Endodermal cell (in vitro differentiated cells): ENCODE results near the gene SLC26A6. TPM values are rescaled to one million over a fixed set of nuclear protein-coding genes. Genes with fewer than 3 reads are reported as not detected.

ENCODE experiments used
- DNase-seq: peaks from one replicate; pipeline ENCODE4 v3.0.0-alpha.2; 2017
- H3K27ac ChIP-seq: 2 replicates; pipeline ENCODE4 v1.5.1; 2013; ENCODE audit warnings: mild to moderate bottlenecking, low read depth, low read length, moderate library complexity
- H3K27me3 ChIP-seq: 2 replicates; pipeline ENCODE4 v1.6.1; 2013; ENCODE audit warnings: mild to moderate bottlenecking, low read length, moderate library complexity; ENCODE audit not compliant: insufficient read depth, control insufficient read depth, poor library complexity, severe bottlenecking
- H3K36me3 ChIP-seq: 2 replicates; pipeline ENCODE4 v1.7.0; 2013; ENCODE audit warnings: mild to moderate bottlenecking, low read length, moderate library complexity; ENCODE audit not compliant: control insufficient read depth, insufficient read depth
- H3K4me1 ChIP-seq: one replicate; pipeline ENCODE4 v1.7.0; 2013; ENCODE audit warnings: low read length; ENCODE audit not compliant: control insufficient read depth, insufficient read depth
- H3K4me3 ChIP-seq: 2 replicates; pipeline ENCODE4 v1.5.1; 2013; ENCODE audit warnings: mild to moderate bottlenecking, low read length, moderate library complexity
- H3K9ac ChIP-seq: 2 replicates; pipeline ENCODE4 v1.6.1; 2013; ENCODE audit warnings: mild to moderate bottlenecking, low read length, moderate library complexity; ENCODE audit not compliant: poor library complexity, severe bottlenecking; ENCODE audit errors: extremely low read depth
- H3K9me3 ChIP-seq: 2 replicates; pipeline ENCODE4 v1.6.1; 2013; ENCODE audit warnings: mild to moderate bottlenecking, low read length, moderate library complexity; ENCODE audit not compliant: control insufficient read depth
- H3K27ac Mint-ChIP-seq: 2 replicates; pipeline ENCODE4 v1.8.0; 2020; ENCODE audit warnings: mixed read lengths
- H3K27me3 Mint-ChIP-seq: 2 replicates; pipeline ENCODE4 v1.8.0; 2021; ENCODE audit warnings: mild to moderate bottlenecking, mixed read lengths; ENCODE audit not compliant: insufficient read depth
- H3K36me3 Mint-ChIP-seq: 2 replicates; pipeline ENCODE4 v1.8.0; 2020; ENCODE audit warnings: low read depth, mixed read lengths
- H3K4me1 Mint-ChIP-seq: 2 replicates; pipeline ENCODE4 v1.8.0; 2020; ENCODE audit warnings: mixed read lengths
- H3K4me3 Mint-ChIP-seq: 2 replicates; pipeline ENCODE4 v1.8.0; 2020; ENCODE audit warnings: mild to moderate bottlenecking, moderate library complexity, mixed read lengths
- H3K9me3 Mint-ChIP-seq: 2 replicates; pipeline ENCODE4 v1.8.0; 2020; ENCODE audit warnings: mild to moderate bottlenecking, mixed read lengths
- CTCF ChIP-seq: fragments of 200-600 bp; sonication (generic); conservative IDR thresholded peaks from 2 replicates; pipeline ENCODE4 v1.5.0; 2021; ENCODE audit warnings: antibody characterized with exemption, mild to moderate bottlenecking
- WGBS, 2 experiments: methylation state at CpG; one replicate each; pipeline versions ENCODE4 v1.1.5 to v1.1.7; 2013; ENCODE audit warnings: missing lambda C conversion rate in 2 of 2, mixed read lengths in 1 of 2; ENCODE audit not compliant: insufficient coverage in 1 of 2, insufficient read length in 1 of 2; 5-methylcytosine and 5-hydroxymethylcytosine counted together
- long read RNA-seq, 4 experiments: library from polyadenylated mRNA in 2 of 4; library from RNA in 1 of 4; library from capped mRNA in 1 of 4; stranded (forward) in 3 of 4; unstranded in 1 of 4; transcript quantifications; one replicate each; pipeline ENCODE4 v2.0.0, GENCODE V29; 2020 to 2021; ENCODE audit warnings: inconsistent platforms in 1 of 4
- polyA plus RNA-seq, 2 experiments: library from polyadenylated mRNA; stranded (reverse); fragments of 50-300 nt; gene quantifications; one replicate each; pipeline ENCODE4 v1.2.3, GENCODE V29; 2013
- total RNA-seq, 2 donors: library from RNA; stranded (reverse); fragmentation: NEBNext Ultra II Directional in 1 of 2; extraction: Animal tissue kit (Norgen Biotek cat#: 25700) in 1 of 2; gene quantifications; 2 replicates in 1 of 2; 3 replicates in 1 of 2; pipeline ENCODE4 v1.2.1, GENCODE V29; 2021

Gene SLC26A6
- total RNA-seq: 10 to 100 TPM; 65.1 to 75.6 TPM
- 45.7 TPM for polyA plus RNA-seq (2013, experiment 1 of 2)
- 41.3 TPM for polyA plus RNA-seq (2013, experiment 2 of 2)
- long read RNA-seq, experiment 1, partial matches to known transcripts: 9 of 17 reads
- long read RNA-seq, experiment 1, other reads (novel, unspliced or antisense): 5 of 17 reads
- long read RNA-seq, experiment 2, transcript SLC26A6-207 (21 exons, 2,630 nt): major isoform, 23 of 95 reads
- long read RNA-seq, experiment 2, transcript SLC26A6-205 (21 exons, 2,589 nt): minor isoform, 14 of 95 reads
- long read RNA-seq, experiment 2, partial matches to known transcripts: 12 of 95 reads
- long read RNA-seq, experiment 2, other reads (novel, unspliced or antisense): 45 of 95 reads
- long read RNA-seq, experiment 3, transcript SLC26A6-207 (21 exons, 2,630 nt): major isoform, 83 of 225 reads
- long read RNA-seq, experiment 3, transcript SLC26A6-205 (21 exons, 2,589 nt): minor isoform, 56 of 225 reads
- long read RNA-seq, experiment 3, partial matches to known transcripts: 22 of 225 reads
- long read RNA-seq, experiment 3, other reads (novel, unspliced or antisense): 61 of 225 reads
- long read RNA-seq, experiment 4, partial matches to known transcripts: 9 of 20 reads
- long read RNA-seq, experiment 4, other reads (novel, unspliced or antisense): 3 of 20 reads

GRCh38 chr3:48635222-48636021 lies at the start of gene SLC26A6:
Gene SLC26A6, minus strand, starts transcription at chr3:48635461. Its CDS starts 68 bp downstream, at chr3:48635393.
- no peaks in the 10 kb centered on the region for H3K27me3 ChIP-seq
- Mint-ChIP-seq H3K27ac (peak within 1 kb of the TSS; percentile 93), H3K9me3 (no peaks in the 10 kb centered on the region), H3K27me3 (no peaks in the 10 kb centered on the region), H3K36me3 (peaks cover 33% of the 10 kb centered on the region), H3K4me1 (peaks cover 21% of the 10 kb centered on the region), H3K4me3 (peak within 1 kb of the TSS; percentile 70)
- H3K9ac ChIP-seq: peak within 1 kb of the TSS; percentile 77
- H3K27ac ChIP-seq: peak within 1 kb of the TSS; percentile 76
- DNase-seq: peak; percentile 99
- no peaks in the 10 kb centered on the region for H3K9me3 ChIP-seq
- peaks cover 28% of the 10 kb centered on the region for H3K36me3 ChIP-seq
- 0 to 1% methylated on average over 25 to 68 of the region's 68 CpGs for WGBS, 2 experiments
- peak within 1 kb of the TSS; percentile 85 for H3K4me3 ChIP-seq
- H3K4me1 ChIP-seq: peaks cover 11% of the 10 kb centered on the region
- peak; percentile 85 for TF ChIP-seq CTCF

GRCh38 chr3:48684480-48685143 lies 49.4 kb upstream of the SLC26A6 start:
- H3K36me3 Mint-ChIP-seq: peaks cover 52% of the 10 kb centered on the region
- Histone ChIP-seq H3K9me3 (no peaks in the 10 kb centered on the region), H3K9ac (no peak overlapping the region), H3K27ac (no peak overlapping the region), H3K36me3 (peaks cover 64% of the 10 kb centered on the region), H3K4me1 (peaks cover 9% of the 10 kb centered on the region), H3K4me3 (peak overlapping the region; percentile 94), H3K27me3 (no peaks in the 10 kb centered on the region)
- H3K4me3 Mint-ChIP-seq: peak overlapping the region; percentile 70
- peaks cover 13% of the 10 kb centered on the region for H3K4me1 Mint-ChIP-seq
- WGBS, 2 experiments: 88 to 89% methylated on average over 4 to 7 of the region's 7 CpGs
- no peaks in the 10 kb centered on the region for H3K9me3 Mint-ChIP-seq
- no peak for TF ChIP-seq CTCF
- H3K27me3 Mint-ChIP-seq: no peaks in the 10 kb centered on the region
- peak overlapping the region; percentile 67 for H3K27ac Mint-ChIP-seq
- no peak for DNase-seq

- H3K27ac Mint-ChIP-seq: peak overlapping the region; percentile 7
- no peak for DNase-seq
- H3K36me3 Mint-ChIP-seq: peaks cover 52% of the 10 kb centered on the region
- Histone ChIP-seq H3K27ac (no peak overlapping the region), H3K4me3 (peak overlapping the region; percentile 94), H3K9ac (no peak overlapping the region), H3K36me3 (peaks cover 64% of the 10 kb centered on the region), H3K9me3 (no peaks in the 10 kb centered on the region), H3K4me1 (peaks cover 9% of the 10 kb centered on the region), H3K27me3 (no peaks in the 10 kb centered on the region)
- no peaks in the 10 kb centered on the region for H3K9me3 Mint-ChIP-seq
- WGBS, 2 experiments: 93 to 99% methylated on average over 8 of the region's 8 CpGs
- no peaks in the 10 kb centered on the region for H3K27me3 Mint-ChIP-seq
- peaks cover 13% of the 10 kb centered on the region for H3K4me1 Mint-ChIP-seq
- TF ChIP-seq CTCF: no peak
- H3K4me3 Mint-ChIP-seq: peak overlapping the region; percentile 70
These were observed 48.7 kb upstream of the SLC26A6 start for GRCh38 chr3:48684054-48684349.
